CD4-positive, alpha-beta T cell treated with Interferon alpha-2 for 1 hour (primary cell): ENCODE data around the gene CARD11.

Source experiments
- DNase-seq, 2 donors: peaks; one replicate each; pipeline ENCODE4 v3.0.0-alpha.2; 2020 to 2022

CARD11 gene

DNA sequence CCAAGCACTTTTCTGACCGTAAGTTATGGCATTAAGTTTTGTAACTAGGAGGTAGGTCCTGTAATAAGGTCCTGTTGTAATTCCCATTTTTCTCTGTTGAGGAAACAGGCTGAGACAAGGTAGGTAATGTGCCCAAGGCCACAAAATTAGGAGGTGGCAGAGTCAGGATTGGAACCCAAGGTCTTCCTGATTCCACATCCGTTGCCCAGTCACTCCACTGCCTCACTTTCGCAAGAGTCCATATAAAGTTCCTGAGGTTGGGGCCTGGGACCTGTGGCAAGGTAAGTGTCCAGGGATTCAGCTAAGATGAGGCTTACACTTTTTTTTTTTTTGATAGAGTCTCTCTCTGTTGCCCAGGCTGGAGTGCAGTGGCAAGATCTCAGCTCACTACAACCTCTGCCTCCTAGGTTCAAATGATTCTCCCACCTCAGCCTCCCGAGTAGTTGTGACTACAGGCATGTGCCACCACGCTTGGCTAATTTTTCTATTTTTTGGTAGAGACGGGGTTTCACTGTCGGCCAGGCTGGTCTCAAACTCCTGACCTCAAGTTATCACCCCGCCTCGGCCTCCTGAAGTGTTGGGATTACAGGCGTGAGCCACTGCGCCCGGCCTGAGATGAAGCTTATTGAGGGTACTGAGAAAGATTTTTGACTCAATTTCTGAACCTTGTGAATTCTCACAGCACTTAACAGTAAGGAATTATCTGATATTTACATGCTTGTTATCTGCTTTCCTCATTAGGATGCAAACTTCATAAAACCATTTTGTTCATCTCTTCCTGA is 179.3 kb downstream of the CARD11 start:
- DNase-seq, result no peak

DNA sequence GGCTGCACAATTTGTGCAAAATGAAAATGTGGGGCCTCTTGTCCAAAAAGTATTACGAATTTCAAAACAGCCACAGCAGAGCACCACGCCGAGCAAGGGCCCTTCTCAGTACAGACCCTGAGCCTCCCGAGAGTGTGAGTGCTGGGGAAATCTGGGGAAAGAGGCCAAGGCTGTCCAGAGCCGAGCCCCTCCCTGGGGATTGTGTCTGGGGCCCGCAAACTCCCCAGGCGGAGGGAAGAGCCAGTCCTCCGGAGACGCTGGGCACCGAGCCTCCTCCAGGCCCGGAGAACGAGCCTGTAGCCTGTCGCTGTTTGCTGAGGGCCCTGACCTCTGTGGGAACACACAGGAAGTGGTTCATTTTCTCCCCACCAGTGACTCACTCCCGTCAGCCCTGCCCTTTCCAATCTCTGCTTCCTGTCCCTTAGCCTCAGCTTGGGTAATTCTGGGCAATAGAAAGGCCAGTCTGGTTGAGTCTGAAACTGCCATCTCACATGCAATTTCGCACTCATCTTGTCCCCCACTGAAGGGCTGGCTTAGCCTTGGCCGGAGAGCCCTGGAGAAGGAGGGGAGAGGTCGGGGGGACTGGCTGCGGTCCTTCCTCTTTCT is 180.1 kb downstream of the CARD11 start:
- DNase-seq, result peak; percentile 73 to 74

DNA sequence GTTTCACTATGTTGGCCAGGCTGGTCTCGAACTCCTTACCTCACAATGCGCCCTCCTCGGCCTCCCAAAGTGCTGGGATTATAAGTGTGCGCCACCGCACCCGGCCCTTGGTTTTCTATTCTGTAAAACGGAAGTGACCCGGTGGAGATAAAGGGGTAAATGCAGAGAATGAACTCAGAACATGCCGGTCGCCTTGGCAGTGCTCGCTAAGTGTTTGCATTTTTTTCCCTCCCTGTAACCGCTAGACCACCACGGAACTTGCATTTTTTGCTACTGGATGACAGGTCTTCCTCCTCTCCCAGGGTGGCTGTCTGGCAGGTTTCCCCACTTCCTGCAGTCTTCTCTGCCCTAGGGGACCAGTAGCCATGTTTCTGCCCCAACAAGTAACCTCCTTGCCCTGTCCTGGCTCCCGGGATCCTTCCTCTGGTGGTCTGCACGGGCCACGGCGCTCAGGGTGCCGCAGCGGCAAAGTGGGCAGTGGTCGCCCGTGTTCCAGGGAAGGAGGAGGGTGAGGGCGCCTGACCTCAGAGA is 180.8 kb downstream of the CARD11 start:
- DNase-seq, result peak in 1 of 2 donors; percentile 7

DNA sequence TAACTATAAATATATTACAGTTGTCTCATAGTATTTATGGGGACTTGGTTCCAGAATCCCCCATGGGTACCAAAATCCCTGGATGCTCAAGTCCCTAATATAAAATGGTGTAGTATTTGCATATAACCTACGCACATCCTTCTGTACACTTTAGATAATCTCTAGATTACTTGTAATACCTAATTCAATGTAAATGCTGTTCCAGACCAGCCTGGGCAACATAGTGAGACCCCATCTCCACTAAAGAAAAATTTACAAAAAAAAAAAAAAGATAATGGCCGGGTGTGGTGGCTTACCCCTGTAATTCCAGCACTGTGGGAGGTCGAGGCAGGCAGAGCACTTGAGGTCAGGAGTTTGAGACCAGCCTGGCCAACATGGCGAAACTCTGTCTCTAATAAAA is 182.2 kb downstream of the CARD11 start:
- DNase-seq, result no peak

DNA sequence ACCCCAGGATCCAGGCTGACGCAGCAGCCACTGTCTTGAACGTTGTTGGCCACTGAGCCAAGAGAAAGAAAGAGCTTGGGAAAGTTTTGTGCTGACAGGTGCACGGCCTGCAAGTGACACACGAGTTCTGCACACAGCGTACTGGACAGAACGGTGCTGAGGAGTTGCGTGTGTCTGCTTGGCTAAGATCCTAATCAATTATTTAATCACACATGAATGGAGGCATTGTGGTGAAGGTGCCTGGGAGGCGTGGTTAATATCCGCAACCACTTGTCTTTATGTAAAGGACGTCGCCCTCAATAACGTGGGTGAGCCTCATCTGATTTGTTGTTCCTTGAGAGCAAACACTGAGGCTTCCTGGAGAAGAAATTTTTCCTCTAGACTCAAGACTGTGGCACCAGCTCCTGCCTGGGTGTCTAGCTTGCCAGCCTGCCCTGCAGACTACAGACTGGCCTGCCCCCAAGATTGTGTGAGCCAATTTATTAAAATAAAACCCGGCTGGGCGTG is 183.0 kb downstream of the CARD11 start:
- DNase-seq, result no peak

DNA sequence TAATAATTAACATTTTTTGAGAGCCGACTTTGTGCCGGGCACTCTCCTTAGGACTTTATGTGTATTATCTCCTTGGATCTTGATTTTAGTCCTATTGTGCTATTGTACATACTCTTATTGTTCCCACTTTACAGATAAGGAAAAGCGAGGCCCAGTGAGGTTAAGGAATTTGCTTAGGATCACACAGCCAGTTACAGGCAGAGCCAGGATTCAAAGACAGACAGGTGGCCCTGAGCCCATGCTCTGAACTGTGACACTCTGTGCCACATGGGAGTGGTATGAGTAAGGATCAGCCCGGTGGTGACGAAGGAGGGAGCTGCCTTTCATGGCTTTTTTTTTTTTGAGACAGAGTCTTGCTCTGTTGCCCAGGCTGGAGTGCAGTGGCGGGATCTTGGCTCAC is 183.7 kb downstream of the CARD11 start:
- DNase-seq, result no peak

DNA sequence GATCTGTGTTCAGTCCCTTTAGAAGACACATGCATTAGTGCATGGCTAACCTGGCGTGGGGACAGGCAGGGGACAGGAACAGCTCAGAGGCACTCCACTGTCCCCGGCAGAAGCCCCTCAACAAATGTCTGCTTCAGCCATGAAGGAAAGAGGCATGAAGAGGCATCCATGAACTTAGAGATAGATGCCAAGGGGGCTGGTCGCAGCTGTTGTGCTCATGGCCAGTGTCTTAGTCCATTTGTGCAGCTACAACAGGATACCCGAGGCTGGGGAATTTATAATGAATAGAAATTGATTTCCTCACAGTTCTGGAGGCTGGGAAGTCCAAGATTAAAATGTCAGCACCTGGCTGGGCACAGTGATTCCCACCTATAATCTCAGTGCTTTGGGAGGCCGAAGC is 185.0 kb downstream of the CARD11 start:
- no peak for DNase-seq

DNA sequence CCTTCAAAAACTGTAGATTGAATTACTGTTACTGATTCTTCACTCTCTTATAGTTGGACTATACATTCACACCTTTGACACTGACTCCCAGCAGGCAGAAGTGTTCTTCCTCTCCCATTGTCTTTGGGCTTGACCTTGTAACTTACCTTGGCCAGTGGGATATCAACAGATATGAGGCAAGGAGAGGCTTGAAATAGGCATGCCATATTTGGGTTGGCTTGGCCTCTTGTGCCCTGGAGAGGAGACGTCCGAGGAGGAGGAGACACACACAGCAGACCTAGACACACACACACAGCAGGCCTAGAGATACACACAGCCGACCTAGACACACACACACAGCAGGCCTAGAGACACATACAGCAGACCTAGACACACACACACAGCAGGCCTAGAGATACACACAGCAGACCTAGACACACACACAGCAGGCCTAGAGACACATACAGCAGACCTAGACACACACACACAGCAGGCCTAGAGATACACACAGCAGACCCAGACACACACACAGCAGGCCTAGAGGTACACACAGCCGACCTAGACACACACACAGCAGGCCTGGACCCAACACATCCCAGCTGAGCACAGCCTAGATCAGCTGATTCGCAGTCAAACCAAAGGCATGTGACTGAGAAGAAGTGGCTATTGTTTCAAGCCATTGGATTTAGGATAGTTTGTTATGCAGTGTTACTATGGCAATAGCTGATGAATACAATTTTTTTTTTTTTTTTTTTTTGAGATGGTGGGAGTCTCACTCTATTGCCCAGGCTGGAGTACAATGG is 187.1 kb downstream of the CARD11 start:
- no peak for DNase-seq
